ENCODE measurements around the gene RAB9B. TPM values are rescaled to one million over a fixed set of nuclear protein-coding genes. Genes with fewer than 3 reads are reported as not detected.

The RAB9B gene
- polyA plus RNA-seq, 1 donor from 2014 or later = 50.6 TPM

GRCh38 chrX:103861200-103861599, 29.1 kb upstream of the RAB9B start:
- Histone ChIP-seq H2AFZ (ENCODE audit: low read depth, low read length) (no peak overlapping the region), H3K79me2 (replicated peaks; ENCODE audit: insufficient read depth, low read length) (no peaks in the 10 kb centered on the region), H3K4me3 (ENCODE audit: low read length) (no peak overlapping the region), H3K36me3 (ENCODE audit: insufficient read depth, low read length) (no peaks in the 10 kb centered on the region), H4K20me1 (ENCODE audit: insufficient read depth) (no peaks in the 10 kb centered on the region), H3K4me2 (ENCODE audit: low read length) (no peak overlapping the region), H3F3A (ENCODE audit: insufficient read depth, low read length, poor library complexity, severe bottlenecking) (no peaks in the 10 kb centered on the region), H3K9me2 (ENCODE audit: insufficient read depth, low read length) (no peaks in the 10 kb centered on the region), H3K27ac (ENCODE audit: low read length) (no peak overlapping the region), H3K9me3 (ENCODE audit: low read length) (no peaks in the 10 kb centered on the region), H3K27me3 (ENCODE audit: insufficient read depth, low read depth, low read length) (no peaks in the 10 kb centered on the region), H3K9ac (ENCODE audit: low read length) (no peak overlapping the region)
- TF ChIP-seq MXI1 (conservative IDR thresholded peaks at IDR 0.05; ENCODE audit: poor library complexity, severe bottlenecking) = no peak
- TF ChIP-seq EZH2 (IDR thresholded peaks at IDR 0.05; ENCODE audit: borderline replicate concordance, insufficient read depth, low read length, poor library complexity, severe bottlenecking) = no peak
- TF ChIP-seq RAD21 (conservative IDR thresholded peaks at IDR 0.05) = no peak
- TF ChIP-seq POLR2AphosphoS5 (IDR thresholded peaks at IDR 0.05) = no peak
- no peak for TF ChIP-seq EP300 (conservative IDR thresholded peaks at IDR 0.05; ENCODE audit: poor library complexity, severe bottlenecking)
- TF ChIP-seq, protein P1, sequence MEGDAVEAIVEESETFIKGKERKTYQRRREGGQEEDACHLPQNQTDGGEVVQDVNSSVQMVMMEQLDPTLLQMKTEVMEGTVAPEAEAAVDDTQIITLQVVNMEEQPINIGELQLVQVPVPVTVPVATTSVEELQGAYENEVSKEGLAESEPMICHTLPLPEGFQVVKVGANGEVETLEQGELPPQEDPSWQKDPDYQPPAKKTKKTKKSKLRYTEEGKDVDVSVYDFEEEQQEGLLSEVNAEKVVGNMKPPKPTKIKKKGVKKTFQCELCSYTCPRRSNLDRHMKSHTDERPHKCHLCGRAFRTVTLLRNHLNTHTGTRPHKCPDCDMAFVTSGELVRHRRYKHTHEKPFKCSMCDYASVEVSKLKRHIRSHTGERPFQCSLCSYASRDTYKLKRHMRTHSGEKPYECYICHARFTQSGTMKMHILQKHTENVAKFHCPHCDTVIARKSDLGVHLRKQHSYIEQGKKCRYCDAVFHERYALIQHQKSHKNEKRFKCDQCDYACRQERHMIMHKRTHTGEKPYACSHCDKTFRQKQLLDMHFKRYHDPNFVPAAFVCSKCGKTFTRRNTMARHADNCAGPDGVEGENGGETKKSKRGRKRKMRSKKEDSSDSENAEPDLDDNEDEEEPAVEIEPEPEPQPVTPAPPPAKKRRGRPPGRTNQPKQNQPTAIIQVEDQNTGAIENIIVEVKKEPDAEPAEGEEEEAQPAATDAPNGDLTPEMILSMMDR (IDR thresholded peaks at IDR 0.05; ENCODE audit: poor library complexity, severe bottlenecking) = no peak
- TF ChIP-seq REST (IDR thresholded peaks at IDR 0.05; ENCODE audit: borderline replicate concordance) = no peak
- no peak for TF ChIP-seq SMC3 (conservative IDR thresholded peaks at IDR 0.05; ENCODE audit: poor library complexity)
- TF ChIP-seq TAF1 (IDR thresholded peaks at IDR 0.05; ENCODE audit: low read depth) = no peak

DNA sequence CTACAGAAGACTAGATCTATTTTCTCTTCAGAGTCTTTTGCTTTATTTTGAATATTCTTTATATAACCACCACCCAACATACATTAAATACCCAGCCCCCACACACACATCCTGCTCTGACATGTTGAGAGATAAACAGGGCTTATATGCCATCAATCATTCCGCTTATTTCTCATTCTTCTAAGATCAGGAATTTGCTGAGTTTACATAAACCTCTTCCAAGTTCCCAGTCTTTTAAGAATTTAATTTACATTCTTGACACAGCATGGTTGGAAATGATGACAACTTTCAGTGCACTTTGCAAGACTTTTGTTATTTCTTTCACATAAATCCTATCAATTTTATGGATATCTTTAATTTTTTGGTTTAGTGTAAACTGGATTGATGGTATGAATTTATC, 17.5 kb upstream of the RAB9B start:
- no peaks in the 10 kb centered on the region for H3K9me3 ChIP-seq (ENCODE audit: low read length)

More for the DNA sequence above, 17.5 kb upstream of the RAB9B start:
- H3K9me2 ChIP-seq (ENCODE audit: insufficient read depth, low read length) = no peaks in the 10 kb centered on the region
- no peak for TF ChIP-seq EP300 (conservative IDR thresholded peaks at IDR 0.05; ENCODE audit: poor library complexity, severe bottlenecking)
- TF ChIP-seq POLR2AphosphoS5 (IDR thresholded peaks at IDR 0.05) = no peak
- no peak for TF ChIP-seq SMC3 (conservative IDR thresholded peaks at IDR 0.05; ENCODE audit: poor library complexity)
- TF ChIP-seq TAF1 (IDR thresholded peaks at IDR 0.05; ENCODE audit: low read depth) = no peak
- no peak for TF ChIP-seq REST (IDR thresholded peaks at IDR 0.05; ENCODE audit: borderline replicate concordance)
- no peak for TF ChIP-seq RAD21 (conservative IDR thresholded peaks at IDR 0.05)
- no peak for TF ChIP-seq EZH2 (IDR thresholded peaks at IDR 0.05; ENCODE audit: borderline replicate concordance, insufficient read depth, low read length, poor library complexity, severe bottlenecking)
- TF ChIP-seq, protein P1 (IDR thresholded peaks at IDR 0.05; ENCODE audit: poor library complexity, severe bottlenecking) = no peak
- no peak for TF ChIP-seq MXI1 (conservative IDR thresholded peaks at IDR 0.05; ENCODE audit: poor library complexity, severe bottlenecking)
- no peaks in the 10 kb centered on the region for H3F3A ChIP-seq (ENCODE audit: insufficient read depth, low read length, poor library complexity, severe bottlenecking)
- no peak overlapping the region for H2AFZ ChIP-seq (ENCODE audit: low read depth, low read length)
- H3K4me2 ChIP-seq (ENCODE audit: low read length) = no peak overlapping the region
- no peaks in the 10 kb centered on the region for H4K20me1 ChIP-seq (ENCODE audit: insufficient read depth)
- H3K27ac ChIP-seq (ENCODE audit: low read length) = no peak overlapping the region
- H3K9ac ChIP-seq (ENCODE audit: low read length) = no peak overlapping the region
- no peak overlapping the region for H3K4me3 ChIP-seq (ENCODE audit: low read length)
- H3K36me3 ChIP-seq (ENCODE audit: insufficient read depth, low read length) = no peaks in the 10 kb centered on the region
- no peaks in the 10 kb centered on the region for H3K27me3 ChIP-seq (ENCODE audit: insufficient read depth, low read depth, low read length)
- H3K79me2 ChIP-seq (replicated peaks; ENCODE audit: insufficient read depth, low read length) = no peaks in the 10 kb centered on the region
